ENCODE results near the gene NOG.

DNA sequence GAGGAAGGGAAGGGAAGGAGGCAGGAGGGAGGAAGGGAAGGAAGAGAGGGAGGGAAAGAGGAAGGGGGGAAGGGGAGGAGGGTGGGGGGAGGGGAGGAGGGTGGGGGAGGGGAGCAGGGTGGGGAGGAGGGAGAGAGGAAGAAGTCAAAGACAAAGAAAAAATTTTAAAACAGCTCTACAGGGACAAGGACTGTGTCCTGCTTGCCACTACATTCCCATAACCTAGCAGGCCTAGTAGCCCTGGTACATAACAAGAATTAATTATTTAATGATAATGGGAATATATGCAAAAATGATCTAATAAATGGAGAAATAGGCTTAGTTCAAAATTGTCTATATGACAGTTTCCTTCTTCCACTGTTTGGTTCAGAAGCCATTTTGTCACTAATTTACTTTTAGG, 47.6 kb upstream of the NOG start:
- TF ChIP-seq, protein P1, sequence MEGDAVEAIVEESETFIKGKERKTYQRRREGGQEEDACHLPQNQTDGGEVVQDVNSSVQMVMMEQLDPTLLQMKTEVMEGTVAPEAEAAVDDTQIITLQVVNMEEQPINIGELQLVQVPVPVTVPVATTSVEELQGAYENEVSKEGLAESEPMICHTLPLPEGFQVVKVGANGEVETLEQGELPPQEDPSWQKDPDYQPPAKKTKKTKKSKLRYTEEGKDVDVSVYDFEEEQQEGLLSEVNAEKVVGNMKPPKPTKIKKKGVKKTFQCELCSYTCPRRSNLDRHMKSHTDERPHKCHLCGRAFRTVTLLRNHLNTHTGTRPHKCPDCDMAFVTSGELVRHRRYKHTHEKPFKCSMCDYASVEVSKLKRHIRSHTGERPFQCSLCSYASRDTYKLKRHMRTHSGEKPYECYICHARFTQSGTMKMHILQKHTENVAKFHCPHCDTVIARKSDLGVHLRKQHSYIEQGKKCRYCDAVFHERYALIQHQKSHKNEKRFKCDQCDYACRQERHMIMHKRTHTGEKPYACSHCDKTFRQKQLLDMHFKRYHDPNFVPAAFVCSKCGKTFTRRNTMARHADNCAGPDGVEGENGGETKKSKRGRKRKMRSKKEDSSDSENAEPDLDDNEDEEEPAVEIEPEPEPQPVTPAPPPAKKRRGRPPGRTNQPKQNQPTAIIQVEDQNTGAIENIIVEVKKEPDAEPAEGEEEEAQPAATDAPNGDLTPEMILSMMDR (IDR thresholded peaks at IDR 0.05): no peak
- TF ChIP-seq POLR2A (IDR thresholded peaks at IDR 0.05): no peak

All from transverse colon (tissue), 3 donors.